ENCODE measurements around the gene POLRMT.

- TF ChIP-seq CTCF (IDR thresholded peaks at IDR 0.05) = no peak
- no peak for TF ChIP-seq ZFX (IDR thresholded peaks at IDR 0.05; ENCODE audit: borderline replicate concordance)
Measured at GRCh38 chr19:616062-616700, 17.2 kb downstream of the POLRMT start.
